Lower leg skin (tissue), 3 donors: ENCODE measurements around the gene SPIRE1.

Experiments used
- POLR2A ChIP-seq, 2 donors: fragments of 450-650 bp; IDR thresholded peaks; one replicate each; pipeline ENCODE4 v1.6.1; 2016 to 2017; ENCODE audit warnings: antibody characterized with exemption in 2 of 2, mild to moderate bottlenecking in 1 of 2, moderate library complexity in 1 of 2
- TF ChIP-seq, protein P1 (sequence below), 3 donors: fragments of 450-650 bp; IDR thresholded peaks; one replicate each; pipeline ENCODE4 v1.5.1; 2016; ENCODE audit warnings: antibody characterized with exemption in 3 of 3, mild to moderate bottlenecking in 3 of 3, moderate library complexity in 2 of 3

DNA sequence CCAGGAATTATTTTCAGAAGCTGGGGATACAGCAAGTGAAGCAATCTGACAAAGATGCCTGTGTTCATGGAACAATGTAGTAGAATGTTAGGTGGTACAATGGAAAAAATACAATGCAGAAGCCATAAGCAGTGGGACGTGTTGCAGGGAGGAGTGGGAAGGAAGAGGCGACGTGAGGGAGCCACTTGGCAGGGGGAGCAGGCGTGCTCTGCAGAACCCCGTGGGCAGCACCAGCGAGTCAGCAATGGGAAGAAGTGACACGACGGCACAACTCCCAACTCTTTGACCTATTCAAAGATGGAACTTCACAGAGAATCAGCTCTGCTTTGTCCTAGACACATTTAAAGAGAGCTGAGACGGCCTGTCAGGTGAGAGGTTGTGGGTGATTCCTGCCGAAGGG, 219.7 kb downstream of the SPIRE1 start:
- TF ChIP-seq, protein P1, sequence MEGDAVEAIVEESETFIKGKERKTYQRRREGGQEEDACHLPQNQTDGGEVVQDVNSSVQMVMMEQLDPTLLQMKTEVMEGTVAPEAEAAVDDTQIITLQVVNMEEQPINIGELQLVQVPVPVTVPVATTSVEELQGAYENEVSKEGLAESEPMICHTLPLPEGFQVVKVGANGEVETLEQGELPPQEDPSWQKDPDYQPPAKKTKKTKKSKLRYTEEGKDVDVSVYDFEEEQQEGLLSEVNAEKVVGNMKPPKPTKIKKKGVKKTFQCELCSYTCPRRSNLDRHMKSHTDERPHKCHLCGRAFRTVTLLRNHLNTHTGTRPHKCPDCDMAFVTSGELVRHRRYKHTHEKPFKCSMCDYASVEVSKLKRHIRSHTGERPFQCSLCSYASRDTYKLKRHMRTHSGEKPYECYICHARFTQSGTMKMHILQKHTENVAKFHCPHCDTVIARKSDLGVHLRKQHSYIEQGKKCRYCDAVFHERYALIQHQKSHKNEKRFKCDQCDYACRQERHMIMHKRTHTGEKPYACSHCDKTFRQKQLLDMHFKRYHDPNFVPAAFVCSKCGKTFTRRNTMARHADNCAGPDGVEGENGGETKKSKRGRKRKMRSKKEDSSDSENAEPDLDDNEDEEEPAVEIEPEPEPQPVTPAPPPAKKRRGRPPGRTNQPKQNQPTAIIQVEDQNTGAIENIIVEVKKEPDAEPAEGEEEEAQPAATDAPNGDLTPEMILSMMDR (IDR thresholded peaks at IDR 0.05): no peak
- no peak for TF ChIP-seq POLR2A (IDR thresholded peaks at IDR 0.05)
